ENCODE data around the gene LYRM4. TPM values are rescaled to one million over a fixed set of nuclear protein-coding genes. Genes with fewer than 3 reads are reported as not detected.
A peak's percentile ranks its signal among the peaks of the same experiment; 100 is the strongest.

The LYRM4 gene
- total and polyA plus RNA-seq, 9 of the 15 experiments (the other 6 are each of a cell fraction or from before 2014, with no cell fraction given), result 24.2 to 69.4 (median 41.8) TPM

DNA sequence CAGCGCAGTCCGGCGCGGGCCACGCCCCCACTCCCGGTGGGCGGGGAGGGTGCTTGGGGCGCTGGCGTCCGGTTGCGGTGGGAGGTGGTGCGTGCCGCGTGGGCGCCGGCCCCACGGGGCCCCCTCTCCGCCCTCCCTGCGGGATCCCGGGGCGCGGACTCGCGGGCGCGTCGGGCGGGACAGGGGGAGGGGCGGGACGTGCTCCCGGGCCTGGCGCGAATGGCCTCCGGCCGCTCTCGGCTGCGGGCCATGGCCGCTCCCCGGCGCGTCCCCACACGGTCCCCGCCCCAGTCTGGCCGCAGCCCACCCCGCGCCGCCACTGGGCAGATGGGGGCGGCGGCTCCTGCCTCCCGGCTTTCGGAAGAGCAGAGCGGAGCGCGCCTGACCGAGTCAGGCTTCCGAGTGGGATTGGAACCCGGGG lies 176.4 kb downstream of the LYRM4 start:
- CTCF ChIA-PET (ENCODE audit: low intra/inter-chr PET ratio), result no interaction called here
- intact Hi-C loops (cut with micrococcal nuclease), result no loop called here
- Histone ChIP-seq H3K4me2 (ENCODE audit: insufficient read depth, low read length) (peak overlapping the region; percentile 71), H4K20me1 (replicated peaks; ENCODE audit: control insufficient read depth, insufficient read depth, low read length) (no peaks in the 10 kb centered on the region), H2AFZ (ENCODE audit: low read depth, low read length) (peak overlapping the region; percentile 77), H3K27me3 (ENCODE audit: control insufficient read depth in 2 of 2, insufficient read depth in 2 of 2, low read length in 2 of 2) (peaks cover 17 to 39% of the 10 kb centered on the region in 2 experiments; a peak in 3 of 5 replicates), H3K36me3 (ENCODE audit: control insufficient read depth, insufficient read depth, low read length) (no peaks in the 10 kb centered on the region), H3K9me1 (ENCODE audit: control insufficient read depth, insufficient read depth, low read length) (no peaks in the 10 kb centered on the region), H3K9me3 (replicated peaks; ENCODE audit: control insufficient read depth, insufficient read depth, low read depth, low read length) (no peaks in the 10 kb centered on the region), H3K9ac (ENCODE audit: insufficient read depth in 1 of 2, low read depth in 2 of 2, low read length in 2 of 2) (peak overlapping the region; percentile 56 to 69; a peak in 3 of 4 replicates), H3K4me1 (replicated peaks in 1 of 2; ENCODE audit: control insufficient read depth in 2 of 2, insufficient read depth in 2 of 2, low read length in 2 of 2) (peaks cover 5 to 23% of the 10 kb centered on the region in 2 experiments; a peak in 3 of 5 replicates), H3K4me3 (peak overlapping the region; percentile 42), H3K27ac (ENCODE audit: extremely low read depth, low read depth, low read length) (no peak overlapping the region), H3K79me2 (ENCODE audit: control insufficient read depth, insufficient read depth, low read length) (no peaks in the 10 kb centered on the region)
- 6% methylated on average over 26 of the region's 57 CpGs for WGBS (ENCODE audit: insufficient coverage, low coverage, missing lambda C conversion rate)
- in situ Hi-C loops (cut with MboI), result no loop called here
- ATAC-seq (peak; percentile 61), FAIRE-seq (no peak), DNase-seq (ENCODE audit: extremely low read depth in 1 of 4, low spot score in 3 of 4) (peak; percentile 21 to 81 (median 62))
- POLR2A ChIA-PET, result no interaction called here
- no TSS peak for BruUV-seq (replicated peaks)
- no peak for TF ChIP-seq HDAC3 (IDR thresholded peaks at IDR 0.05; ENCODE audit: borderline replicate concordance, partially characterized antibody)
- TF ChIP-seq, protein P1, sequence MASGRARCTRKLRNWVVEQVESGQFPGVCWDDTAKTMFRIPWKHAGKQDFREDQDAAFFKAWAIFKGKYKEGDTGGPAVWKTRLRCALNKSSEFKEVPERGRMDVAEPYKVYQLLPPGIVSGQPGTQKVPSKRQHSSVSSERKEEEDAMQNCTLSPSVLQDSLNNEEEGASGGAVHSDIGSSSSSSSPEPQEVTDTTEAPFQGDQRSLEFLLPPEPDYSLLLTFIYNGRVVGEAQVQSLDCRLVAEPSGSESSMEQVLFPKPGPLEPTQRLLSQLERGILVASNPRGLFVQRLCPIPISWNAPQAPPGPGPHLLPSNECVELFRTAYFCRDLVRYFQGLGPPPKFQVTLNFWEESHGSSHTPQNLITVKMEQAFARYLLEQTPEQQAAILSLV (tag; IDR thresholded peaks at IDR 0.05), result no peak
- no peak for TF ChIP-seq HNRNPK (IDR thresholded peaks at IDR 0.05; ENCODE audit: low read depth, low read length, poor library complexity, severe bottlenecking)
- TF ChIP-seq PCBP1 (IDR thresholded peaks at IDR 0.05; ENCODE audit: low read depth, low read length, poor library complexity, severe bottlenecking), result no peak
- no peak for TF ChIP-seq RHOXF2B (CRISPR knock-in tag; conservative IDR thresholded peaks at IDR 0.05)
- TF ChIP-seq MAFF (IDR thresholded peaks at IDR 0.05; ENCODE audit: low read length), result no peak
- TF ChIP-seq ZSCAN29 (IDR thresholded peaks at IDR 0.05), result no peak
- TF ChIP-seq YBX1 (IDR thresholded peaks at IDR 0.05), result no peak
- TF ChIP-seq MTA2 (IDR thresholded peaks at IDR 0.05; ENCODE audit: low read depth), result no peak
- TF ChIP-seq U2AF2 (optimal IDR thresholded peaks at IDR 0.05; ENCODE audit: low read depth, low read length), result no peak
- TF ChIP-seq, protein P2, sequence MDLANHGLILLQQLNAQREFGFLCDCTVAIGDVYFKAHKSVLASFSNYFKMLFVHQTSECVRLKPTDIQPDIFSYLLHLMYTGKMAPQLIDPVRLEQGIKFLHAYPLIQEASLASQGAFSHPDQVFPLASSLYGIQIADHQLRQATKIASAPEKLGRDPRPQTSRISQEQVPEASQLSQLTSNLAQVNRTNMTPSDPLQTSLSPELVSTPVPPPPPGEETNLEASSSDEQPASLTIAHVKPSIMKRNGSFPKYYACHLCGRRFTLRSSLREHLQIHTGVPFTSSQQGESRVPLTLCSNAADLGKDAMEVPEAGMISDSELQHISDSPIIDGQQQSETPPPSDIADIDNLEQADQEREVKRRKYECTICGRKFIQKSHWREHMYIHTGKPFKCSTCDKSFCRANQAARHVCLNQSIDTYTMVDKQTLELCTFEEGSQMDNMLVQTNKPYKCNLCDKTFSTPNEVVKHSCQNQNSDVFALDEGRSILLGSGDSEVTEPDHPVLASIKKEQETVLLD (IDR thresholded peaks at IDR 0.05), result no peak
- TF ChIP-seq, protein P3, sequence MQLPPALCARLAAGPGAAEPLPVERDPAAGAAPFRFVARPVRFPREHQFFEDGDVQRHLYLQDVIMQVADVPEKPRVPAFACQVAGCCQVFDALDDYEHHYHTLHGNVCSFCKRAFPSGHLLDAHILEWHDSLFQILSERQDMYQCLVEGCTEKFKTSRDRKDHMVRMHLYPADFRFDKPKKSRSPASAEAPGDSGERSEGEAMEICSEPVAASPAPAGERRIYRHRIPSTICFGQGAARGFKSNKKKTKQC (CRISPR knock-in tag; IDR thresholded peaks at IDR 0.05), result no peak
- TF ChIP-seq KLF10 (CRISPR knock-in tag; IDR thresholded peaks at IDR 0.05), result no peak
- TF ChIP-seq ZNF445 (CRISPR knock-in tag; IDR thresholded peaks at IDR 0.05; ENCODE audit: low read depth), result no peak
- TF ChIP-seq, protein P4, sequence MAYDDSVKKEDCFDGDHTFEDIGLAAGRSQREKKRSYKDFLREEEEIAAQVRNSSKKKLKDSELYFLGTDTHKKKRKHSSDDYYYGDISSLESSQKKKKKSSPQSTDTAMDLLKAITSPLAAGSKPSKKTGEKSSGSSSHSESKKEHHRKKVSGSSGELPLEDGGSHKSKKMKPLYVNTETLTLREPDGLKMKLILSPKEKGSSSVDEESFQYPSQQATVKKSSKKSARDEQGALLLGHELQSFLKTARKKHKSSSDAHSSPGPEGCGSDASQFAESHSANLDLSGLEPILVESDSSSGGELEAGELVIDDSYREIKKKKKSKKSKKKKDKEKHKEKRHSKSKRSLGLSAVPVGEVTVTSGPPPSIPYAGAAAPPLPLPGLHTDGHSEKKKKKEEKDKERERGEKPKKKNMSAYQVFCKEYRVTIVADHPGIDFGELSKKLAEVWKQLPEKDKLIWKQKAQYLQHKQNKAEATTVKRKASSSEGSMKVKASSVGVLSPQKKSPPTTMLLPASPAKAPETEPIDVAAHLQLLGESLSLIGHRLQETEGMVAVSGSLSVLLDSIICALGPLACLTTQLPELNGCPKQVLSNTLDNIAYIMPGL (CRISPR knock-in tag; IDR thresholded peaks at IDR 0.05), result no peak

All from K562 (cell line).